IMR-90 (cell line): ENCODE measurements around the gene SSBP2. TPM values are rescaled to one million over a fixed set of nuclear protein-coding genes. Genes with fewer than 3 reads are reported as not detected.

Experiments used
- ATAC-seq: fragments of 200-7000 bp; cut with Tn5 transposase; 2 replicates; pipeline ENCODE4 v1.9.1; 2020; ENCODE audit warnings: low read depth, mild to moderate bottlenecking, moderate library complexity
- BruUV-seq: library from RNA; stranded (reverse); fragments of 400-500 nt; replicated peaks from 2 replicates; lab custom pipeline; 2021; lab: Mats Ljungman, UMichigan
- CTCF ChIA-PET: fragments of 300-600 bp; formaldehyde crosslinking; extraction: SDS; loops from one replicate; lab custom pipeline; 2021; ENCODE audit warnings: antibody characterized with exemption; lab: Yijun Ruan, JAX
- POLR2A ChIA-PET: fragments of 300-600 bp; sonication (Branson Sonifier 250); formaldehyde crosslinking; loops from one replicate; lab custom pipeline; 2022; ENCODE audit warnings: antibody characterized with exemption; ENCODE audit not compliant: unreplicated experiment; lab: Charles Lee
- DNase-seq: peaks from one replicate; pipeline ENCODE4 v3.0.0; 2013
- H2AFZ ChIP-seq: replicated peaks from 2 replicates; pipeline ENCODE3; 2013; ENCODE audit warnings: low read length, mild to moderate bottlenecking; ENCODE audit not compliant: poor library complexity
- H2AK5ac ChIP-seq: 2 replicates; pipeline ENCODE4 v1.6.1; 2013; ENCODE audit warnings: low read depth, low read length, inconsistent platforms
- H2AK9ac ChIP-seq: replicated peaks from 2 replicates; pipeline ENCODE3; 2013; ENCODE audit warnings: mild to moderate bottlenecking, low read depth, low read length, moderate library complexity; ENCODE audit not compliant: poor library complexity
- H2BK120ac ChIP-seq: 2 replicates; pipeline ENCODE4 v1.6.1; 2013; ENCODE audit warnings: low read depth, low read length, inconsistent platforms
- H2BK15ac ChIP-seq: 3 replicates; pipeline ENCODE4 v1.6.1; 2013; ENCODE audit warnings: low read depth, low read length, inconsistent platforms
- H2BK20ac ChIP-seq: 2 replicates; pipeline ENCODE4 v1.6.1; 2013; ENCODE audit warnings: low read depth, mild to moderate bottlenecking, inconsistent platforms, low read length, moderate library complexity
- H2BK5ac ChIP-seq: 2 replicates; pipeline ENCODE4 v1.6.1; 2013; ENCODE audit warnings: mild to moderate bottlenecking, low read depth, low read length, inconsistent platforms; ENCODE audit not compliant: poor library complexity, severe bottlenecking
- H3K14ac ChIP-seq: replicated peaks from 2 replicates; pipeline ENCODE4 v1.6.1; 2013; ENCODE audit warnings: low read depth, low read length, inconsistent platforms
- H3K18ac ChIP-seq: 2 replicates; pipeline ENCODE4 v1.6.1; 2013; ENCODE audit warnings: low read depth, low read length, control low read depth
- H3K23ac ChIP-seq: 2 replicates; pipeline ENCODE4 v1.6.1; 2013; ENCODE audit warnings: low read depth, low read length, inconsistent platforms
- H3K27ac ChIP-seq: 2 replicates; pipeline ENCODE4 v1.5.1; 2013; ENCODE audit warnings: mild to moderate bottlenecking, control low read depth, low read length; ENCODE audit not compliant: insufficient read depth
- H3K27me3 ChIP-seq: 2 replicates; pipeline ENCODE4 v1.6.1; 2013; ENCODE audit warnings: low read length; ENCODE audit not compliant: control insufficient read depth, insufficient read depth
- H3K36me3 ChIP-seq: 2 replicates; pipeline ENCODE4 v1.6.1; 2013; ENCODE audit warnings: low read length, mixed read lengths; ENCODE audit not compliant: control insufficient read depth, insufficient read depth
- H3K4ac ChIP-seq: 2 replicates; pipeline ENCODE4 v1.6.1; 2013; ENCODE audit warnings: low read depth, low read length, inconsistent platforms
- H3K4me1 ChIP-seq: 2 replicates; pipeline ENCODE4 v1.6.1; 2013; ENCODE audit warnings: low read length, mixed read lengths; ENCODE audit not compliant: control insufficient read depth, insufficient read depth
- H3K4me2 ChIP-seq: 2 replicates; pipeline ENCODE4 v1.6.1; 2013; ENCODE audit warnings: low read depth, mild to moderate bottlenecking, control low read depth, low read length, moderate library complexity
- H3K4me3 ChIP-seq: 2 replicates; pipeline ENCODE4 v1.5.1; 2013; ENCODE audit warnings: low read depth, mild to moderate bottlenecking, control low read depth, low read length, moderate library complexity; ENCODE audit not compliant: insufficient read depth
- H3K56ac ChIP-seq: 2 replicates; pipeline ENCODE4 v1.6.1; 2013; ENCODE audit warnings: low read length, inconsistent platforms; ENCODE audit not compliant: insufficient read depth; ENCODE audit errors: extremely low read depth
- H3K79me1 ChIP-seq, 2 experiments: 2 replicates each; pipeline ENCODE4 v1.6.1; 2013; ENCODE audit warnings: low read length in 2 of 2, inconsistent platforms in 1 of 2, low read depth in 1 of 2
- H3K9ac ChIP-seq: 2 replicates; pipeline ENCODE4 v1.6.1; 2013; ENCODE audit warnings: low read depth, low read length, control low read depth
- H3K9me1 ChIP-seq: 2 replicates; pipeline ENCODE4 v1.6.1; 2013; ENCODE audit warnings: low read length, inconsistent platforms; ENCODE audit not compliant: insufficient read depth
- H3K9me3 ChIP-seq: 2 replicates; pipeline ENCODE4 v1.6.1; 2013; ENCODE audit warnings: low read length; ENCODE audit not compliant: control insufficient read depth, insufficient read depth
- H4K20me1 ChIP-seq: 2 replicates; pipeline ENCODE4 v1.6.1; 2013; ENCODE audit warnings: low read length, inconsistent platforms; ENCODE audit not compliant: insufficient read depth
- H4K5ac ChIP-seq: 2 replicates; pipeline ENCODE4 v1.6.1; 2013; ENCODE audit warnings: mild to moderate bottlenecking, low read depth, low read length, control low read depth
- H4K8ac ChIP-seq, 2 experiments: 2 replicates each; pipeline ENCODE4 v1.6.1; 2013; ENCODE audit warnings: low read depth in 2 of 2, low read length in 2 of 2, control low read depth in 1 of 2, inconsistent platforms in 1 of 2
- H4K91ac ChIP-seq: 2 replicates; pipeline ENCODE4 v1.6.1; 2013; ENCODE audit warnings: low read depth, low read length, inconsistent platforms; ENCODE audit not compliant: insufficient read depth
- MXI1 ChIP-seq: IDR thresholded peaks from 2 replicates; pipeline ENCODE4 v1.6.1; 2012; ENCODE audit warnings: low read depth, mild to moderate bottlenecking, low read length, moderate library complexity, borderline replicate concordance
- POLR2A ChIP-seq: IDR thresholded peaks from 2 replicates; pipeline ENCODE4 v1.6.1; 2012; ENCODE audit warnings: mild to moderate bottlenecking, low read depth, low read length
- RAD21 ChIP-seq: IDR thresholded peaks from 2 replicates; pipeline ENCODE4 v1.6.1; 2012; ENCODE audit warnings: low read length, improper control_type of control experiment
- RFX5 ChIP-seq: IDR thresholded peaks from 2 replicates; pipeline ENCODE4 v1.8.0; 2012; ENCODE audit warnings: low read depth, mild to moderate bottlenecking, low read length, moderate library complexity
- WGBS, 2 experiments: methylation state at CpG; one replicate each; pipeline versions ENCODE4 v1.1.5 to v1.1.7; 2013; ENCODE audit warnings: missing lambda C conversion rate in 2 of 2; ENCODE audit not compliant: insufficient read length in 1 of 2; ENCODE audit errors: extremely low coverage in 2 of 2; 5-methylcytosine and 5-hydroxymethylcytosine counted together
- dilution Hi-C: fragments of 300-500 bp; cut with HindIII; formaldehyde crosslinking; loops from one replicate; pipeline ENCODE4 v1.14.3; 2018; ENCODE audit warnings: low sequenced_read_pairs; ENCODE audit not compliant: unreplicated experiment
- in situ Hi-C: fragments of 300-500 bp; cut with MboI; formaldehyde crosslinking; loops from 3 replicates; pipeline ENCODE4 v1.14.3; 2019; ENCODE audit warnings: low sequenced_read_pairs, inconsistent platforms, mixed read lengths
- intact Hi-C: fragments of 100-400 bp; cut with micrococcal nuclease; formaldehyde crosslinking; loops from 2 replicates; pipeline ENCODE4 v1.10.0; 2022
- polyA plus RNA-seq, 3 experiments: library from polyadenylated mRNA; depleted of rRNA; stranded (reverse); fragments of >200 nt; gene quantifications; 2 replicates each; pipeline ENCODE4 v1.2.3, GENCODE V29; 2012; ENCODE audit warnings: low replicate concordance in 1 of 3
- total RNA-seq: library from RNA; depleted of rRNA; stranded (reverse); fragments of >200 nt; gene quantifications from 2 replicates; pipeline ENCODE4 v1.2.3, GENCODE V29; 2012
- TF ChIP-seq, protein P1 (sequence below): fragments of 150-350 bp; IDR thresholded peaks from 2 replicates; pipeline ENCODE4 v1.6.1; 2017; ENCODE audit warnings: mild to moderate bottlenecking, antibody characterized with exemption, low read length, low read depth

SSBP2 gene
- total and polyA plus RNA-seq, 2 of the 4 experiments (the other 2 are of a cell fraction), result 38.4 to 42.7 TPM

DNA sequence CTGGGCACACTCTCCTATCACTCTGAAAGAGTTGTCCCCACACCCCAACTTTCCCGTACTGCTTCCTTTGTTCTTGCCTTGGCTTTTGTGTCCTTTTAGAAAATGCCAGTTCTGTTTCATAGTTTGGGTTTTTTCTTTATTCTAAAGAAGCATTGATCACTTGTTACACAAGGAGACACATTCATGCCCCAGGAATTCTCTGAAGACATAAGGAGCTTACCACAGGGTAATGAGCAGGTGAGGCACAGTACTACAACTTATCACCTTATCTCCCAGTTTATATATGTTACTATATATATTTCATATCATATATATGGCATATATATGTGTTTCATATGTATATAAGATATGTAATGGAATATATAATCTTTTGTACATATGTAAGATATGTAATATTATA is 6.5 kb upstream of the SSBP2 start:
- ChIA-PET POLR2A (no interaction called here), CTCF (no interaction called here)
- no peak overlapping the region for H2BK15ac ChIP-seq
- no peak overlapping the region for H3K14ac ChIP-seq
- H3K56ac ChIP-seq, result no peak overlapping the region
- H3K23ac ChIP-seq, result no peak overlapping the region
- no CpG with 5 or more reads among the region's 1 CpG for WGBS, 2 experiments
- no peak for ATAC-seq
- no peak for DNase-seq
- H2BK120ac ChIP-seq, result no peak overlapping the region
- no peaks in the 10 kb centered on the region for H4K20me1 ChIP-seq
- no peak overlapping the region for H3K9ac ChIP-seq
- H2AK5ac ChIP-seq, result no peak overlapping the region
- no peak overlapping the region for H4K91ac ChIP-seq
- H2BK20ac ChIP-seq, result no peak overlapping the region
- no peak overlapping the region for H3K27ac ChIP-seq
- H3K4me1 ChIP-seq, result no peaks in the 10 kb centered on the region
- no peaks in the 10 kb centered on the region for H3K9me3 ChIP-seq
- in situ Hi-C loops (loop anchor here (5.0 to 25.0 kb wide), 2 partner anchors 95 to 405 kb away; no protein-coding TSS in a partner anchor), intact Hi-C loops (loop anchor here (10.0 kb wide), 1 partner anchor 453 kb away; the partner anchor contains the start of gene ZCCHC9), dilution Hi-C loops (no loop called here)
- no peak overlapping the region for H3K4ac ChIP-seq
- H3K4me3 ChIP-seq, result no peak overlapping the region
- no peak overlapping the region for H2BK5ac ChIP-seq
- H3K36me3 ChIP-seq, result no peaks in the 10 kb centered on the region
- H3K18ac ChIP-seq, result no peak overlapping the region
- H4K5ac ChIP-seq, result no peak overlapping the region
- H3K27me3 ChIP-seq, result no peaks in the 10 kb centered on the region
- BruUV-seq, result no TSS peak
- H3K79me1 ChIP-seq, result no peaks in the 10 kb centered on the region
- no peaks in the 10 kb centered on the region; the same call in none of the 2 replicates for H3K9me1 ChIP-seq
- H2AFZ ChIP-seq, result no peak overlapping the region
- H3K4me2 ChIP-seq, result no peak overlapping the region
- no peak overlapping the region for H4K8ac ChIP-seq
- TF ChIP-seq POLR2A, result no peak
- TF ChIP-seq, protein P1, sequence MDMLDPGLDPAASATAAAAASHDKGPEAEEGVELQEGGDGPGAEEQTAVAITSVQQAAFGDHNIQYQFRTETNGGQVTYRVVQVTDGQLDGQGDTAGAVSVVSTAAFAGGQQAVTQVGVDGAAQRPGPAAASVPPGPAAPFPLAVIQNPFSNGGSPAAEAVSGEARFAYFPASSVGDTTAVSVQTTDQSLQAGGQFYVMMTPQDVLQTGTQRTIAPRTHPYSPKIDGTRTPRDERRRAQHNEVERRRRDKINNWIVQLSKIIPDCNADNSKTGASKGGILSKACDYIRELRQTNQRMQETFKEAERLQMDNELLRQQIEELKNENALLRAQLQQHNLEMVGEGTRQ, result no peak
- TF ChIP-seq RFX5, result no peak
- no peak for TF ChIP-seq MXI1
- no peak for TF ChIP-seq RAD21
- H2AK9ac ChIP-seq, result no peak overlapping the region
